ENCODE results near the gene C6.
"Not testable (repeated sequence)": the region's sequence is repeated elsewhere in the genome, so short reads cannot be mapped to it uniquely, and the experiment has no call there.

C6 gene

DNA sequence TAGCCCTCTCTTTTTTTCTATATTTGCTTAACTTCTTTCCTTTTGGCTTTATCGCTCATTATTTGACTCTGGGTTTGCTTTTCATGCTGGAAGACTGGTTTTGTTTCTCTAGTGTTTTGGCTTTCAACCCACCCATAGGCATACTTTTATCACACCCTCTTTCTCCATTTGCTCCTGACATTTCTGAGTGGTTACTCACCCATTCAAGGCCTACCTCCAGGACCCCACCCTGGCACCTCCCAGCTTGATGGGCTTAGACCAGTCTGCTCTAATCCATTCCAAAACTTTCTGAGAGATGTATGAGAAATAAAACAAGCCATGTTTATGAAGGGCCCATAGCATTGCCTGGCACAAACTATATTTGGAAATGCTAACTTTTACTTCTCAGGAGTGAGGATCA lies 18.1 kb downstream of the C6 start:
- H3K4me3 ChIP-seq (ENCODE audit: low read length): no peak overlapping the region
- peaks cover 24% of the 10 kb centered on the region for H3K4me1 ChIP-seq (ENCODE audit: control insufficient read depth, insufficient read depth, low read length)

DNA sequence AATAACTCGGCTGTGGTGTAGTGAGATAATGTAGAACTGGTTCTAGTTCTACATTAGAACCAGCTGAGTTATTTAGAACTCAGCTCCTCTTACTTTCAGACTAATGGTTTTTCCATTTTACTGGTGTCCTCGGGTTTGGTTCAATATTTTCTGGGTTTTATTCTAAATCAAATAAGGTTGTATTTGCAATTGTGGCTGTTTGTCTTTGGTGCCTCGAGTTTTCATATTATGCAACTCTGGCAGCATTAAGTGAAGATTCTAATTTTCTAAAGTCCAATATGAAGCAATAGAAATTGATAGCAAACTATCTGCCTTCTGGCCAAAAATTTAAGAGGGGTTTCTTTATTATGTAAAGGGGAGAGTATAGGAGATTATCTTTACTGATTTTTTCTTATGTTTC lies 19.0 kb downstream of the C6 start:
- Histone ChIP-seq H3K9ac (ENCODE audit: low read length) (peak overlapping the region; percentile 16), H3K9me3 (ENCODE audit: control insufficient read depth, low read length) (no peaks in the 10 kb centered on the region), H3K27me3 (ENCODE audit: control insufficient read depth, insufficient read depth, low read length) (no peaks in the 10 kb centered on the region), H3K4me1 (ENCODE audit: control insufficient read depth, insufficient read depth, low read length) (peaks cover 24% of the 10 kb centered on the region), H3K4me3 (ENCODE audit: low read length) (no peak overlapping the region), H3K36me3 (ENCODE audit: control insufficient read depth, insufficient read depth, low read length) (no peaks in the 10 kb centered on the region)

More for the DNA sequence above, 18.1 kb downstream of the C6 start:
- H3K9ac ChIP-seq (ENCODE audit: low read length): no peak overlapping the region
- H3K36me3 ChIP-seq (ENCODE audit: control insufficient read depth, insufficient read depth, low read length): no peaks in the 10 kb centered on the region
- no peaks in the 10 kb centered on the region for H3K9me3 ChIP-seq (ENCODE audit: control insufficient read depth, low read length)
- H3K27me3 ChIP-seq (ENCODE audit: control insufficient read depth, insufficient read depth, low read length): no peaks in the 10 kb centered on the region

DNA sequence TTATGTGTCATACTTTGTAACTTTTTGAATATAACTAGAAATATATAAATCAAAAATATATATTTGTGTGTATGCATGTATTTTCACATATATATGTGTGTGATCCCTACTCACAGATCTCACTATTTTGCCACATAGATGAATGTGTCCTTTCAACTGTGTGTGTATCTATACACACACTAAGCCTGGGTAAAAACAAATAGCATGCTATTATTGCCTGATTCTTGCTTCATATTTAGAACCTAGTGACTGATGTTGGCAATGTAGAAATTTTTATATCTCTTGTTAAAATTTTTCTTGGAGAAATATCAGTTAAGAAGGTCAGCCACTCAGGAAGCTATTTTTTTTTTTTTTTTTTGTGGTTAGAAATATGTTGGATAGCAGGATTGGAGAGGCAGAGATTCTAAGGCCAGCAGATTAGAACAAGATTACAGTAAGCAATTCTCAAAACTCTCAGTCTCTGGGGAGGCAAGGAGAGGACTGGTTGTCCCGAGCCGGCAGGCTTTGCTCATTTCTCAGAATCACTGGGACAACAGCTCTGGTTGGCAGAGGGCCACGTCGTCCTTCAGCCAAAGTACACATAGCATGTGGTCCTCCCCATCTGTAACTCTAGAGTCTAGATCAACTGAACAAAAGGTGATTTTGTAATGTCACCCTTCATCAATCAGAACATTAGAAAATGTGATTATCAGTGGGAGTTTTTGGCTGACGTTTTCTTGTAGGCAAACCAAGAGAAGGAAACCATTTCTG lies 19.7 kb downstream of the C6 start:
- Histone ChIP-seq H3K27me3 (ENCODE audit: control insufficient read depth, insufficient read depth, low read length) (no peaks in the 10 kb centered on the region), H3K9me3 (ENCODE audit: control insufficient read depth, low read length) (no peaks in the 10 kb centered on the region)

DNA sequence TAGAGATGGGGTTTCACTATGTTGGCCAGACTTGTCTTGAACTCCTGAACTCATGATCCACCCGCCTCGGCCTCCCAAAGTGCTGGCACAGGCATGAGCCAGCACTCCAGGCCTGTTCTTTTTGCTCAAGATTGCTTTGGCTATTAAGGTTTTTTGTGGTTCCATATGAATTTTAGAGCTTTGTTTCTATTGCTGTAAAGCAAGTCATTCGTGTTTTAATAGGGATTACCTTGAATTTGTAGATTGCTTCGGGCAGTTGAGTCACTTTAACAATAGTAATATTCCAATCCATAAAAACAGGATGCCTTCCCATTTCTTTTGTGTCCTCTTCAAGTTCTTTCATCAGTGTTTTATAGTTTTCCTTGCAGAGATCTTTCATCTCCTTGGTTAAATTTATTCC lies 22.1 kb downstream of the C6 start:
- no peak overlapping the region for H3K4me3 ChIP-seq (ENCODE audit: low read length)
- H3K9ac ChIP-seq (ENCODE audit: low read length): no peak overlapping the region
- peaks cover 24% of the 10 kb centered on the region for H3K4me1 ChIP-seq (ENCODE audit: control insufficient read depth, insufficient read depth, low read length)
- H3K36me3 ChIP-seq (ENCODE audit: control insufficient read depth, insufficient read depth, low read length): no peaks in the 10 kb centered on the region
- no peaks in the 10 kb centered on the region for H3K27me3 ChIP-seq (ENCODE audit: control insufficient read depth, insufficient read depth, low read length)
- H3K9me3 ChIP-seq (ENCODE audit: control insufficient read depth, low read length): no peaks in the 10 kb centered on the region

More for the DNA sequence above, 19.7 kb downstream of the C6 start:
- Histone ChIP-seq H3K4me1 (ENCODE audit: control insufficient read depth, insufficient read depth, low read length) (peaks cover 24% of the 10 kb centered on the region), H3K36me3 (ENCODE audit: control insufficient read depth, insufficient read depth, low read length) (no peaks in the 10 kb centered on the region), H3K4me3 (ENCODE audit: low read length) (no peak overlapping the region), H3K9ac (ENCODE audit: low read length) (no peak overlapping the region)

DNA sequence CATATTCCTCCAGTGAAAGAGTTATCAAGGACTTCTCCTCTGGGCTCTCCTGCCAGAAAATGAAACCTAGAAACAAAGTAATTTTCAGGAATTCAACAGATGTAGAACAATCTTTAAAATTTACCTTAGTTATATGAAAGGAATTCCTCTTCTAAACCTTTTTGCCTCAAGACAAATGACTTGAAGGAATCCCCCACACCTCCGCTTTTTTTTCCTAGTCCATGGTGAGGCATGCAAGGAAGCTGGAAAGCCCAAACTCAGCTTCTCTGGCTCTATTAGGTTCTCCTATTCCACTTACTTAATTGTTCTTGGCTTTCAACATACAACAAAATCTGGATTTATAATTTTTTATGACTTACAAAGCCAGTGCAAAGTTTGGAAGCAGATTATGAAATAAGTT lies 27.2 kb downstream of the C6 start:
- Histone ChIP-seq H3K4me3 (ENCODE audit: low read length) (no peak overlapping the region), H3K9me3 (ENCODE audit: control insufficient read depth, low read length) (no peaks in the 10 kb centered on the region), H3K4me1 (ENCODE audit: control insufficient read depth, insufficient read depth, low read length) (peaks cover 45% of the 10 kb centered on the region), H3K9ac (ENCODE audit: low read length) (no peak overlapping the region), H3K27me3 (ENCODE audit: control insufficient read depth, insufficient read depth, low read length) (no peaks in the 10 kb centered on the region), H3K36me3 (ENCODE audit: control insufficient read depth, insufficient read depth, low read length) (no peaks in the 10 kb centered on the region)

DNA sequence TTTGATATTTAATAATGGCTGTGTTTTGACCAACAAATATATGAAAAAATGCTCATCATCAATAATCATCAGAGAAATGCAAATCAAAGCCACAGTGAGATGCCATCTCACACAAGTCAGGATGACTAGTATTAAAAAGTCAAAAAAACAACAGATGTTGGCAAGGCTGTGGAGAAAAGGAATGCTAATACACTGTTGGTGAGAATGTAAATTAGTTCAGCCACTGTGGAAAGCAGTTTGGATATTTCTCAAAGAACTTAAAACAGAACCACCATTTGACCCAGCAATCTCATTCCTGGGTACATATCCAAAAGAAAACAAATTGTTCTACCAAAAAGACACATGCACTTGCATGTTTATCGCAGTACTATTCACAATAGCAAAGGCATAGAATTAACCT lies 30.0 kb downstream of the C6 start:
- not testable (repeated sequence) for H3K27me3 ChIP-seq (ENCODE audit: control insufficient read depth, insufficient read depth, low read length); H3K9ac ChIP-seq (ENCODE audit: low read length)

DNA sequence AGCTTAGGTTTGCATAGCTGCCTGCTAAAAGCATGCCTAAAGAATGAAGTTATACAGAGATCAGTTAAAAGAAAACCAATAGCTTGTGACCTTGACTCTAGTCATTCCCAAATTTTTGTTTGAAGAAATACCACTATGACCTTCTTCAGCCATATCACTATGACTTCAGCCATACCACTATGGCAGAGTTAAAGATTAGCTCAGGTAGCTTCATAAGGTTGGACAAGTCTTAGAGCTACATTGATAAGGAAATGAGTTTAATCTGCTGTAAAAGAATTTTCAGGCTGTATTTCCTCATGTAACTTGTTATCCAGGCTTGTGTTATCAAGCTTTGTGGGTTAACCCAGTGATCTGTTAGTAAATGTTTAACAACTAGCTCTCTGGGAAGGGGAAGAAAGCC lies 30.7 kb downstream of the C6 start:
- Histone ChIP-seq H3K27me3 (ENCODE audit: control insufficient read depth, insufficient read depth, low read length) (no peaks in the 10 kb centered on the region), H3K9ac (ENCODE audit: low read length) (no peak overlapping the region), H3K36me3 (ENCODE audit: control insufficient read depth, insufficient read depth, low read length) (no peaks in the 10 kb centered on the region), H3K4me3 (ENCODE audit: low read length) (no peak overlapping the region), H3K4me1 (ENCODE audit: control insufficient read depth, insufficient read depth, low read length) (peaks cover 45% of the 10 kb centered on the region), H3K9me3 (ENCODE audit: control insufficient read depth, low read length) (no peaks in the 10 kb centered on the region)

More for the DNA sequence above, 30.0 kb downstream of the C6 start:
- H3K9me3 ChIP-seq (ENCODE audit: control insufficient read depth, low read length); H3K36me3 ChIP-seq (ENCODE audit: control insufficient read depth, insufficient read depth, low read length); H3K4me3 ChIP-seq (ENCODE audit: low read length): not testable (repeated sequence)
- peaks cover 45% of the 10 kb centered on the region for H3K4me1 ChIP-seq (ENCODE audit: control insufficient read depth, insufficient read depth, low read length)

DNA sequence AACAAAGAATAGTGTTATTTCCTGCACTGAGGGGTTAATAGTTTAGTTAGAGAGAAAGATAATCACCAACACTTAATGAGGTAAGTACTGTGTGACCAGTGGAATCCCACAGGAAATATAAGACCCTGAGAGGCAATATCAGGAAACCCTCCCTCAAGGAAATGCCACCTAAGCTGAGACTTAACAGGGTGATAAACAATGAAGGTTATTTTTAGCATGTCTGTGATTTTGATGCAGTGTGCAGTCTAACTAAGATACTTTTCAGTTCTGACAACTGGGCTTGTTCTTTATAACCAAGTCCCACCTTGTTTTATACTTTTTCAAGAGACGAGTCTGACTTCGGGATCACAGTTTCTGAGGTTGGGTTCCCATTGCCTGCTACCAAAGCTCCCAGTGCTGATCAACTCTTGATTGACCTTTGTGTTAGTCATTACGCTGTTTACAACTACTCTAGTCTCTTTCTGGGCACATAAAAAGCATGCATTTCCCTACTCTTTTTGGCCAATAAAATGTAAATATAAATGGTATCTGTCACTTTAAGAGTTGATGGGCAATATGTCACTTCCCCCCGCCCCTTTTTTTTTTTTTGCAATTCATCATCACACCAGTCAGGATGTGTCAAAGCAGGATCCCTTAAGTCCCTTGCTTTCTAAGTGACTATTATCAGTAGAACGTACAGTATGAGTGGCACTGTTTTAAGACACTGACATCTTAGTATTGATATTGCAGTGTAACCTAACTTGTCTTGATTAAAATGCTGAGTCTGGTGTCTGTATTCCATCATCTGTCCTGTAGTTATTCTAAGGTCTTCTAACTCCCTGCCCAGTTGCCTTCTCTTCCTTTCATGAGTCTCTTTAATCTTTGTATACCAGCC lies 31.4 kb downstream of the C6 start:
- H3K27me3 ChIP-seq (ENCODE audit: control insufficient read depth, insufficient read depth, low read length): no peaks in the 10 kb centered on the region
- H3K4me1 ChIP-seq (ENCODE audit: control insufficient read depth, insufficient read depth, low read length): peaks cover 45% of the 10 kb centered on the region
- no peak overlapping the region for H3K4me3 ChIP-seq (ENCODE audit: low read length)
- no peaks in the 10 kb centered on the region for H3K9me3 ChIP-seq (ENCODE audit: control insufficient read depth, low read length)
- no peak overlapping the region for H3K9ac ChIP-seq (ENCODE audit: low read length)
- H3K36me3 ChIP-seq (ENCODE audit: control insufficient read depth, insufficient read depth, low read length): no peaks in the 10 kb centered on the region

DNA sequence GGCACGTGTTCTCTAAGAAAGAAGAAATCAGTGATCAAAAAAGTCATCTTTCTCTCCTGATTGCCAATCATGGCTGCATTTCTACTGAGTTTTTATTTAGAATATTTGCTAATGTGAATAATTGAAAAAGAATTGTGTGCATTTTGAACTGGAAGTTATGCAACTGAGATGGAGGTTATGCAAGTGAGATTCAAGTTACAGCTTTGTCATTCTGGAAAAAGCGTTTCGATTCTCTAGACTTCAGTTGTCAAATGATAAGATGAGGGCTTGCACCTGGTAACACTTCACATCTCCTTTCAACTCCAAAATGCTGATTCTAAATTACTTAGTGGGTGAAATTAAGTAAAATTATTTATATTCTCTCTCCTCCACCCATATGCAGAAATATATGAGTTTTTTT lies 36.4 kb downstream of the C6 start:
- no peaks in the 10 kb centered on the region for H3K27me3 ChIP-seq (ENCODE audit: control insufficient read depth, insufficient read depth, low read length)
- H3K36me3 ChIP-seq (ENCODE audit: control insufficient read depth, insufficient read depth, low read length): no peaks in the 10 kb centered on the region
- H3K9ac ChIP-seq (ENCODE audit: low read length): no peak overlapping the region
- H3K4me1 ChIP-seq (ENCODE audit: control insufficient read depth, insufficient read depth, low read length): peaks cover 15% of the 10 kb centered on the region
- H3K4me3 ChIP-seq (ENCODE audit: low read length): no peak overlapping the region
- H3K9me3 ChIP-seq (ENCODE audit: control insufficient read depth, low read length): no peaks in the 10 kb centered on the region

DNA sequence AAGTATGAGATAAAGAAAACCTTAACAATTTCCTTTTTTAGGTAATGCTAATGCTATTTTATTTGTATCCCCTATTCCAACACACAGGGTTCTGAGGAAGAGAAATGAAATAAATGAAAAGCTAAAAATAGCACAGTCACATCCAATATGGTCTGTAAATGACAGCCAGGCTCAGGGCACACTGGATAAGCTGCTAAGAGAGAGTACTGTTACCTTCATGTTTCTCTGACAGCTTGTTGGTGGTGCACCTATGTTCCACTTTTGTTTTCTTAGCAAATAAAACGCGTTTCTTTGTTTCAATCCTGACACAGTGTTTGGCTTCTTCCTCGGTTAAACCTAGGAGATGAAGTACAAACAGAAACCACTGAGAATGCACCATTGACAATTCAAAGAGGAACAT lies 41.3 kb downstream of the C6 start:
- no peak overlapping the region for H3K9ac ChIP-seq (ENCODE audit: low read length)
- H3K9me3 ChIP-seq (ENCODE audit: control insufficient read depth, low read length): no peaks in the 10 kb centered on the region
- H3K4me1 ChIP-seq (ENCODE audit: control insufficient read depth, insufficient read depth, low read length): peaks cover 8% of the 10 kb centered on the region
- no peak overlapping the region for H3K4me3 ChIP-seq (ENCODE audit: low read length)
- no peaks in the 10 kb centered on the region for H3K36me3 ChIP-seq (ENCODE audit: control insufficient read depth, insufficient read depth, low read length)
- no peaks in the 10 kb centered on the region for H3K27me3 ChIP-seq (ENCODE audit: control insufficient read depth, insufficient read depth, low read length)

DNA sequence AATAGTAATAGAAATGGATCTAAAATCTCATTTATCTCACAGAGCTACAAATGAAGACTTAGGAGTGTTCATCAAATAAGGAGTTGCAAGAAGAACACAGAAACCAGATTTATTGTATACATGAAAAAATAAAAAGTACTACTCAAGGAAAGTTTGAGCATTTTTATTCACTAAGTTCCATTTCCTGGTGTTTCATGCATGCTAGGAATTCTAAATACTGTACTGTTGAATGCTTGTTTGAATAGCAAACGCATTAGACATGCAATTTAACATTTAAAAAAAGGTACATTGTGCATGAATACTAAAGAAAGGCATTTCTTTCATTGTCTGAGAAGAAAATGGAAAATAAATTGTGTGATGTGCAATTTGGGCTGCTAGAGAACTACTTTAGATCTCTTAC lies 52.1 kb downstream of the C6 start:
- Histone ChIP-seq H3K36me3 (ENCODE audit: control insufficient read depth, insufficient read depth, low read length) (no peaks in the 10 kb centered on the region), H3K9ac (ENCODE audit: low read length) (no peak overlapping the region), H3K4me1 (ENCODE audit: control insufficient read depth, insufficient read depth, low read length) (no peaks in the 10 kb centered on the region), H3K4me3 (ENCODE audit: low read length) (no peak overlapping the region), H3K27me3 (ENCODE audit: control insufficient read depth, insufficient read depth, low read length) (no peaks in the 10 kb centered on the region), H3K9me3 (ENCODE audit: control insufficient read depth, low read length) (no peaks in the 10 kb centered on the region)

DNA sequence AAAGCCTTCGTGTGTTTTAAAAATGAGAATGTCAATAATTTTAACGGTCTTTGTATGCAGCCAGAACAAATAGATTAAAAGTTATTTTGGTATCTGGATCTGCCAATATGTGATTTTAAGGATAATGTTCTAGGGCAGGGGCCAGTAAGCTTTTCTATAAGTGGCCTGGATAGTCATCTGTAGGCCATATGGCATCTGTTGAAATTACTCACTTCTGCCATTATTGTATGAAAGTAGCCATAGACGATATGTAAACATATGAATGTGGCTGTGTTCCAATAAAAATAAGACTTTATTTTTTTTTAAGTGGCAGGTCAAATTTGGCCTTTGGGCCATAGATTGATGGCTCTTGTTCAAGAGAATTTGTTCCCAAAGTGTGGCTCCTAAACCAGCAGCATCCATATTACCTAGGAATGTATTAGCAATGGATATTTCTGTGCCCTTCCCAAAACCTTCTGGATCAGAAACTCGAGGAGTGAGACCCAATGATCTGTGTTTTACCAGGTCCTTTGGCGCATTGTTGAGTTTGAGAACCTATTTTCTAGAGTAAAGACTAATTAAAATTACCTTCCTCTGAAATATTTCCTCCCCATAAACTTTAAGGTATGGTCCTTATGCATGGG lies 55.9 kb downstream of the C6 start:
- Histone ChIP-seq H3K4me3 (ENCODE audit: low read length) (no peak overlapping the region), H3K9ac (ENCODE audit: low read length) (no peak overlapping the region), H3K9me3 (ENCODE audit: control insufficient read depth, low read length) (no peaks in the 10 kb centered on the region), H3K4me1 (ENCODE audit: control insufficient read depth, insufficient read depth, low read length) (peaks cover 7% of the 10 kb centered on the region), H3K27me3 (ENCODE audit: control insufficient read depth, insufficient read depth, low read length) (no peaks in the 10 kb centered on the region), H3K36me3 (ENCODE audit: control insufficient read depth, insufficient read depth, low read length) (no peaks in the 10 kb centered on the region)
